VCaP (cell line): ENCODE data around the gene SLC25A13.
"Not testable (repeated sequence)": the region's sequence is repeated elsewhere in the genome, so short reads cannot be mapped to it uniquely, and the experiment has no call there.

Experiments
- H3K27ac ChIP-seq: fragments of 450-650 bp; 2 replicates; pipeline ENCODE4 v1.5.1; 2017
- TF ChIP-seq, protein P1 (sequence below): fragments of 450-650 bp; conservative IDR thresholded peaks from 2 replicates; pipeline ENCODE4 v1.5.1; 2017; ENCODE audit warnings: mild to moderate bottlenecking, moderate library complexity

SLC25A13 gene

DNA sequence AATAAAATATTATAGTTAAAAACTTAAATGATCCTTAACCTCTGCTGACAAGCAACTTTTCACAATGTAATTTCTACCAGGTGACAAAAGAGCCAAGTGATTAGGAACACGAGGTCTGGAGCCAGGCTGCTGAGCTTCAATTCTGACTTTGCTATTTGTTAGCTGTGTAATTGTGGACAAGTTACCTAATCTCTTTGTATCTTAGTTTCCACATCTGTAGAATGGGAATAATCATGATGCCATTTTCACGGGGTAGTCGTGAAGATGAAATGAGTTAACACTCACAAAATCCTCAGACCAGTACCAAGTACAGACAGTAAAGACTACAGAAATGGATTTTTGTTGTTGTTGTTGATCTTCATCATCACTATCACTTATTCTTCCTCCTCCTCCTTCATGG is 144.5 kb downstream of the SLC25A13 start:
- TF ChIP-seq, protein P1, sequence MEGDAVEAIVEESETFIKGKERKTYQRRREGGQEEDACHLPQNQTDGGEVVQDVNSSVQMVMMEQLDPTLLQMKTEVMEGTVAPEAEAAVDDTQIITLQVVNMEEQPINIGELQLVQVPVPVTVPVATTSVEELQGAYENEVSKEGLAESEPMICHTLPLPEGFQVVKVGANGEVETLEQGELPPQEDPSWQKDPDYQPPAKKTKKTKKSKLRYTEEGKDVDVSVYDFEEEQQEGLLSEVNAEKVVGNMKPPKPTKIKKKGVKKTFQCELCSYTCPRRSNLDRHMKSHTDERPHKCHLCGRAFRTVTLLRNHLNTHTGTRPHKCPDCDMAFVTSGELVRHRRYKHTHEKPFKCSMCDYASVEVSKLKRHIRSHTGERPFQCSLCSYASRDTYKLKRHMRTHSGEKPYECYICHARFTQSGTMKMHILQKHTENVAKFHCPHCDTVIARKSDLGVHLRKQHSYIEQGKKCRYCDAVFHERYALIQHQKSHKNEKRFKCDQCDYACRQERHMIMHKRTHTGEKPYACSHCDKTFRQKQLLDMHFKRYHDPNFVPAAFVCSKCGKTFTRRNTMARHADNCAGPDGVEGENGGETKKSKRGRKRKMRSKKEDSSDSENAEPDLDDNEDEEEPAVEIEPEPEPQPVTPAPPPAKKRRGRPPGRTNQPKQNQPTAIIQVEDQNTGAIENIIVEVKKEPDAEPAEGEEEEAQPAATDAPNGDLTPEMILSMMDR = no peak
- no peak overlapping the region for H3K27ac ChIP-seq

DNA sequence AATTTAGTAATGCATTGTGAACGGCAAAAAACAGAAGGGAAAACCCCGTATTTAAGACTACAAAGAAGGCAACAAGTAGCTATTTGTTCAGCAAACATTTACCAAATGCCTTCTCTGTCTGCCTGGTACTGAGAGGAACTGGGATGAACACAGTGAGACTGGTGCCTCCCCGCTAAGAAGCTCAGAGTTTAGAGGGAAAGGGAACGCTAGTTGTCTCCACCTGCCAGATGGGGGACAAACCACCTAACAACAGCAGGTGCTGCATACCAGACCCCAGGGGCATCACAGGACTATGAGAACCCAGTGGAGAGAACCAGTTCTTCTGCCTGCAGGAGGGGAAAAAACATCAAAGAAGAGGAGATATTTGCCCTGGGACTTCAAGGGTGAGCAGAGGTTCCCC is 147.1 kb downstream of the SLC25A13 start:
- TF ChIP-seq, protein P1 = no peak
- no peak overlapping the region for H3K27ac ChIP-seq

DNA sequence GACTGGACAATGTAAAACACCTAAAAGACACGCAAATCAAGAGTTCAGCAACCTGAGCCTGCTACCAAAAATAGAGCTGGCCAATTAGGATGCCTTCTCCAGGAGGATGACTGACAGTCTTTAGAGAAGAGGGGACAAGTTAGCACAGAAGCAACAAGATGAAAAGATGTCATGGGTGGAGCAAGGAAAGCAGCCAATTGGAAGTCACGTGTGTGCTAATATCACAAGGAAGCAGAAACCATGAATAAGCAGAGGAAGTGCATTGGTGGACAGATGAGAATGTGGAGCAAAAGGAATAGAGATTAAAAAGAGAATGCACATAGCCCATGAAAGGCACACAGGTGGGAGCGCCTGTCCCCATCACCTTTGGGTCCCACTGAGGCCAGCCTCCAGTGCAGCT is 148.1 kb downstream of the SLC25A13 start:
- TF ChIP-seq, protein P1 = no peak
- no peak overlapping the region for H3K27ac ChIP-seq

DNA sequence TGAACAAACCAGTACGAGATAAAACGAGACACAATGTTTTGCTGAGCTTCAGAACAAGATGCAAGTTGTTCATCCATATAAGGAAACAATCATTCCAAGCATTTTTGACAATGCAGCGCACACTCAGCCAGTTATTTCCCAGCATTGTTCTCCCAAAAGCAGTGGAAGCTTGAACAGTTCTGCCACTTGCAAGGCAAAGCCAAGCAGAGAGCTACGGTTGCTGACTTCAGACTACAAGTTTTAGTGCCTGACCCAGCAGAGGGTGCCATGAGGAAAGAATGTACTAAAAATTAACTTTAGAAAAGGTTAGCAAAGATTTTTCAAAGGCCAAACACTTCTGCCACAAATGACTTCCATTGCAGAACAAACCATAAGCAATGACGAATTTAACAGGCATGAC is 152.5 kb downstream of the SLC25A13 start:
- TF ChIP-seq, protein P1 = no peak
- H3K27ac ChIP-seq = no peak overlapping the region

DNA sequence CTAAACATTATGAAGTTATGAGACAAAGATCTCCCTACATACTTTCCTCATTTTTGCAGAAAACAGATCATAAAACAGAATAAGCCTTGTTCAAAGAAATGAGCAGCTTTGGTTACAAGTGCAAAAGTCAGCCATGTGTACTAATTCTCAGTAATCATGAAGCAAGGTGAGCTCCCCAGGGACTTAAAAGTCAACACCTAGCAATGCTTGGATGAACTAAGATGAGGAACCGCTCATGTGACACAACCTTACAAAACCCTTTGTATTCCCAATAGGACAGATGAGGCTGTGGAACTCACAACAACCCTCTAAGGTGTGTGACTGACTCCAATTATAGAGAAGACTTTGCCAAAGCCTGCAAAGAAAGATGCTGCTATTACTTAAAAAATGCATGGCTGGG is 154.5 kb downstream of the SLC25A13 start:
- no peak overlapping the region for H3K27ac ChIP-seq
- TF ChIP-seq, protein P1 = no peak

DNA sequence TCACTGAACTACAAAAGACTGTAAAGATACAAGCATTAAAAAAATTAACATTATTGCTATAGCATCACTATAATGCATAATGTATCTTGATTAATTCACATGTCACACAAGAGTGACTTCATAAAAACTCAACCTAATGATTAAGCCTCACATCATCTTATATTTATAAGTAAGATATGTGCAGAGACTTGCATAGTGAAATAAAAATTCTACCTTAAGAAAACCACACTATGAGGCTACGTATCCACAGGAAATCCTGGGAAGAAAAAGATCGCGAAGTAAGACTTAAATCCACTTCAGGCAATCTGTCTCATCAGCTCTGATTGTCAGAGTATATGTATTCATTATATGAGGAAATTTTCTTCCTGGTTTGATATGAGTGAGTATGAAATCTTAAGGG is 160.0 kb downstream of the SLC25A13 start:
- H3K27ac ChIP-seq = no peak overlapping the region
- TF ChIP-seq, protein P1 = no peak

DNA sequence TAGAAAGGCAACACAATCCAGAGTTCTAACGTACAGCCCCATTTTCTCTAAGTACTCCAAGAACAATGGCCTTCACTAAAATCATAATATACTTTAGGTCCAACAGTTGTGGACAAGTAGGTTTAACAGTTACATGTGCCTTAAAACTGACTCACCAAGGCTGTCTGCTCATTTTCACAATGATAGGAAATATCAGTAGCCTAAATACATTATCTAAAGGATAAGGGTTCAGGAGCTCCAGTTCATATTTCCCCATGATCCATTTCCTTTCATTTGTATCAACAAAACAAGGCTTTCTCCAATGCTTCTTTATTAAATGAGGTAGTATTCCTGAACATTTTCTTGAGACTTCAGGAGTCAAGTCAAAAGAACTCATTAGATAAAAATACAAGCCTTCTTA is 164.0 kb downstream of the SLC25A13 start:
- TF ChIP-seq, protein P1 = no peak
- no peak overlapping the region for H3K27ac ChIP-seq

DNA sequence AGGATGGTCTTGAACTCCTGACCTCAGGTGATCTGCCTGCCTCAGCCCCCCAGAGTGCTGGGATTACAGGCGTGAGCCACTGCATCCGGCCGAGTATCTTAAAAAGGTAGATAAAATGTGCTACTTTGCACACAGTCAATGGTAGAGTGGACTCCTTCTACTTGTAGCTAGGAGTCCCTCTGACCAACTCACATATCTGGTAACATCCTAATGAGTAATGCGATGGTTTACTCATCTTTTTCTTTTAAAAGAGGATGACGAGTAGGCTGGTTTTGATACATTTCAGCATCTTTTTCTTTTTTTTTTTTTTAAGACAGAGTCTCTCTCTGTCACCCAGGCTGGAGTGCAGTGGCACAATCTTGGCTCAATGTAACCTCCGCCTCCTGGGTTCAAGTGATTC is 167.4 kb downstream of the SLC25A13 start:
- H3K27ac ChIP-seq = not testable (repeated sequence)
